ENCODE results near the gene ADTRP.
A peak's percentile ranks its signal among the peaks of the same experiment; 100 is the strongest.

The ADTRP gene

DNA sequence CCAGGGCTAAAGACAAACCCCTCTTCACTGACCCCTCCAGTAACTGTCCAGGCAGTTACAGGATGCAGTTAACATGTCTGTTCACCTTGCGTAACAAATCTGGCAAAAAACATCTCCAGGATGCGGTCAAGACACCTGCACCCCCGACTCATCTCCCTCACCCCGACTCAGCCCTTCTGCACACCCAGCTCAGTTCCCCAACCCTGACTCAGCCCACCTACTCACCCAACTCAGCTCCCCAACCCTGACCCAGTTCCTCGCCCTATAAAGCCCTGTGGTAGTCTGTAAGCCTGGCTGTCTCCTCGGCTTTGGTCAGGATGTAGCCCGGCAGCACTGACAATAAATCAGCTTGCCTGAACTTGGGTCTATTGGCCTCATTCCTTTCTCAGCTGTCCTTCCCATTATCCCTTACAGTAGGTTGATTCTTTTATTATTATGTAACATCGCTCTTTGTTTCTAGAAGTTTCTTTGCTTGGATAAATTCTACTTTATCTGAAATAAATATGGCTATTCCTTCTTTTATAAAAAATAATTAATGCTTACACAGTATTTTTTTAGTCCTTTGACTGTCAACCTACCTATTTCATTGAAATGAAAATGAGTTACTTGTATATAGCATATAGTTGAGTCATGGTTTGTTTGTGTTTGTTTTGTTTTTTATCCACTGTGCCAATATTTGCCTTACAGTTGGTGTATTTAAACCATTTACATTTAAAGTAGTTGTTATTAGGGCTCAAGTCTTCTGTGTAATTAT, 12.9 kb upstream of the ADTRP start:
- Histone ChIP-seq H3K27ac (ENCODE audit: insufficient read depth, low read length, poor library complexity, severe bottlenecking) (no peak overlapping the region), H3K4me3 (ENCODE audit: insufficient read depth, low read depth, low read length, poor library complexity, severe bottlenecking) (no peak overlapping the region)
- DNase-seq = no peak

GRCh38 chr6:11789744-11790143, 11.1 kb upstream of the ADTRP start:
- H3K27me3 ChIP-seq (replicated peaks; ENCODE audit: control insufficient read depth, insufficient read depth, low read length, poor library complexity, severe bottlenecking) = no peaks in the 10 kb centered on the region
- DNase-seq = no peak
- no peak overlapping the region for H3K27ac ChIP-seq (ENCODE audit: insufficient read depth, low read length, poor library complexity, severe bottlenecking)
- peaks cover 5% of the 10 kb centered on the region for H3K4me1 ChIP-seq (ENCODE audit: control insufficient read depth, insufficient read depth, low read length, poor library complexity, severe bottlenecking)
- H3K36me3 ChIP-seq (ENCODE audit: control insufficient read depth, insufficient read depth, low read length) = no peaks in the 10 kb centered on the region
- H3K4me3 ChIP-seq (ENCODE audit: insufficient read depth, low read depth, low read length, poor library complexity, severe bottlenecking) = no peak overlapping the region
- H3K9me3 ChIP-seq (ENCODE audit: control insufficient read depth, low read length) = no peaks in the 10 kb centered on the region

More for the DNA sequence above, 12.9 kb upstream of the ADTRP start:
- no peaks in the 10 kb centered on the region for H3K4me1 ChIP-seq (ENCODE audit: control insufficient read depth, insufficient read depth, low read length, poor library complexity, severe bottlenecking)
- no peaks in the 10 kb centered on the region for H3K9me3 ChIP-seq (ENCODE audit: control insufficient read depth, low read length)
- H3K36me3 ChIP-seq (ENCODE audit: control insufficient read depth, insufficient read depth, low read length) = no peaks in the 10 kb centered on the region
- H3K27me3 ChIP-seq (replicated peaks; ENCODE audit: control insufficient read depth, insufficient read depth, low read length, poor library complexity, severe bottlenecking) = no peaks in the 10 kb centered on the region

- H3K9me3 ChIP-seq (ENCODE audit: control insufficient read depth, low read length) = no peaks in the 10 kb centered on the region
- DNase-seq = no peak
- H3K36me3 ChIP-seq (ENCODE audit: control insufficient read depth, insufficient read depth, low read length) = no peaks in the 10 kb centered on the region
- H3K27me3 ChIP-seq (replicated peaks; ENCODE audit: control insufficient read depth, insufficient read depth, low read length, poor library complexity, severe bottlenecking) = no peaks in the 10 kb centered on the region
- H3K4me3 ChIP-seq (ENCODE audit: insufficient read depth, low read depth, low read length, poor library complexity, severe bottlenecking) = no peak overlapping the region
- peaks cover 5% of the 10 kb centered on the region for H3K4me1 ChIP-seq (ENCODE audit: control insufficient read depth, insufficient read depth, low read length, poor library complexity, severe bottlenecking)
- no peak overlapping the region for H3K27ac ChIP-seq (ENCODE audit: insufficient read depth, low read length, poor library complexity, severe bottlenecking)
Measured at GRCh38 chr6:11788043-11788442, 9.4 kb upstream of the ADTRP start.

- H3K4me3 ChIP-seq (ENCODE audit: insufficient read depth, low read depth, low read length, poor library complexity, severe bottlenecking) = peak overlapping the region; percentile 44
- no peaks in the 10 kb centered on the region for H3K27me3 ChIP-seq (replicated peaks; ENCODE audit: control insufficient read depth, insufficient read depth, low read length, poor library complexity, severe bottlenecking)
- H3K27ac ChIP-seq (ENCODE audit: insufficient read depth, low read length, poor library complexity, severe bottlenecking) = no peak overlapping the region
- no peaks in the 10 kb centered on the region for H3K9me3 ChIP-seq (ENCODE audit: control insufficient read depth, low read length)
- H3K4me1 ChIP-seq (ENCODE audit: control insufficient read depth, insufficient read depth, low read length, poor library complexity, severe bottlenecking) = peaks cover 5% of the 10 kb centered on the region
- peak in 1 of 3 donors; percentile 11 for DNase-seq
- H3K36me3 ChIP-seq (ENCODE audit: control insufficient read depth, insufficient read depth, low read length) = no peaks in the 10 kb centered on the region
Measured at GRCh38 chr6:11785774-11786579, 7.4 kb upstream of the ADTRP start.

- Histone ChIP-seq H3K4me3 (ENCODE audit: insufficient read depth, low read depth, low read length, poor library complexity, severe bottlenecking) (peak overlapping the region; percentile 44), H3K4me1 (ENCODE audit: control insufficient read depth, insufficient read depth, low read length, poor library complexity, severe bottlenecking) (peaks cover 5% of the 10 kb centered on the region), H3K27ac (ENCODE audit: insufficient read depth, low read length, poor library complexity, severe bottlenecking) (no peak overlapping the region), H3K27me3 (replicated peaks; ENCODE audit: control insufficient read depth, insufficient read depth, low read length, poor library complexity, severe bottlenecking) (no peaks in the 10 kb centered on the region), H3K9me3 (ENCODE audit: control insufficient read depth, low read length) (no peaks in the 10 kb centered on the region), H3K36me3 (ENCODE audit: control insufficient read depth, insufficient read depth, low read length) (no peaks in the 10 kb centered on the region)
- DNase-seq = no peak
Measured at GRCh38 chr6:11785415-11785773, 6.8 kb upstream of the ADTRP start.

DNA sequence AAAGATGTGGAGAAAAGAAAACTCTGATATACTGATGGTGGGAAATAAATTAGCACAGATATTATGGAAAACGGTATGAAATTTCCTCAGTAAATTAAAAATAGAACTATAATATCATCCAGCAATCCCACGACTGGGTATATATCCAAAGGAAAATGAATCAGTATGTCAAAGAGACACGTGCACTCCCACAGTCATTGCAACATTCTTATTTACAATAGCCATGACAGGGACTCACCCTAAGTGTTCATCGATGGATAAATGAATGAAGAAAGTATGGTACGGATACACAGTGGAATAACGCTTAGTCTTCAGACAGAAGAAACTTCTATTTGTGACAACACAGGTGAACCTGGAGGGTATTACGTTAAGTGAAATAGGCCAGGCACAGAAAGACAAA, 5.7 kb upstream of the ADTRP start:
- no peaks in the 10 kb centered on the region for H3K9me3 ChIP-seq (ENCODE audit: control insufficient read depth, low read length)
- no peak for DNase-seq
- peaks cover 5% of the 10 kb centered on the region for H3K4me1 ChIP-seq (ENCODE audit: control insufficient read depth, insufficient read depth, low read length, poor library complexity, severe bottlenecking)
- H3K4me3 ChIP-seq (ENCODE audit: insufficient read depth, low read depth, low read length, poor library complexity, severe bottlenecking) = no peak overlapping the region
- no peaks in the 10 kb centered on the region for H3K27me3 ChIP-seq (replicated peaks; ENCODE audit: control insufficient read depth, insufficient read depth, low read length, poor library complexity, severe bottlenecking)
- no peaks in the 10 kb centered on the region for H3K36me3 ChIP-seq (ENCODE audit: control insufficient read depth, insufficient read depth, low read length)
- H3K27ac ChIP-seq (ENCODE audit: insufficient read depth, low read length, poor library complexity, severe bottlenecking) = no peak overlapping the region

DNA sequence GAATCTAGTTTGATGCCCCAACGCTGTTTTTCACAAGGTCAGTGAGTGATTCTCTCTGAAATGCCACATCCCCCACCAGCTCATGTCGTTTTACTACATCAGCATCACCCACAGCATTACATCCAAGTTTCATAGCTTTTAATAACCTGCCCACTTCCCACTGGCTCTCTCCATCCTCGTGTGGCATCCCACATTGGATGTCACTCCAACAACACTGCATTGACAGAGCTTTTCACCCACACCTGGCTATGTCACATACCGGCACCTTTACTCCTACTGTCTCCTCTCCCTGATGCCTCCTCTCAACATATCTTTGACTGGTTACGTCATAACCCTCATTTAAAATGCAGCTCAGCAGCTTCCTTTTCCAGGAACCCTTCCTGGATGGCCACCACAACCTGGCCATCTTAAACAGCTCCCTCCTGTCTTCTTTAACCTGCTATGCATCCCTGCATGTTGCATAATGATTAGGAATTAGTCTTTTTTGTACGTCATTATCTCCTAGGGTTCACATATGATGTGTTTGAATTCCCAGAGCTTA, 5.0 kb upstream of the ADTRP start:
- no peaks in the 10 kb centered on the region for H3K9me3 ChIP-seq (ENCODE audit: control insufficient read depth, low read length)
- peaks cover 5% of the 10 kb centered on the region for H3K4me1 ChIP-seq (ENCODE audit: control insufficient read depth, insufficient read depth, low read length, poor library complexity, severe bottlenecking)
- H3K27me3 ChIP-seq (replicated peaks; ENCODE audit: control insufficient read depth, insufficient read depth, low read length, poor library complexity, severe bottlenecking) = no peaks in the 10 kb centered on the region
- no peaks in the 10 kb centered on the region for H3K36me3 ChIP-seq (ENCODE audit: control insufficient read depth, insufficient read depth, low read length)
- no peak for DNase-seq
- H3K27ac ChIP-seq (ENCODE audit: insufficient read depth, low read length, poor library complexity, severe bottlenecking) = no peak overlapping the region
- H3K4me3 ChIP-seq (ENCODE audit: insufficient read depth, low read depth, low read length, poor library complexity, severe bottlenecking) = no peak overlapping the region

GRCh38 chr6:11782524-11782923, 3.9 kb upstream of the ADTRP start:
- no peak overlapping the region for H3K4me3 ChIP-seq (ENCODE audit: insufficient read depth, low read depth, low read length, poor library complexity, severe bottlenecking)

GRCh38 chr6:11780097-11780428, 1.5 kb upstream of the ADTRP start:
- no peaks in the 10 kb centered on the region for H3K27me3 ChIP-seq (replicated peaks; ENCODE audit: control insufficient read depth, insufficient read depth, low read length, poor library complexity, severe bottlenecking)
- no peaks in the 10 kb centered on the region for H3K4me1 ChIP-seq (ENCODE audit: control insufficient read depth, insufficient read depth, low read length, poor library complexity, severe bottlenecking)
- no peak overlapping the region for H3K4me3 ChIP-seq (ENCODE audit: insufficient read depth, low read depth, low read length, poor library complexity, severe bottlenecking)
- H3K9me3 ChIP-seq (ENCODE audit: control insufficient read depth, low read length) = no peaks in the 10 kb centered on the region
- no peak for DNase-seq
- no peaks in the 10 kb centered on the region for H3K36me3 ChIP-seq (ENCODE audit: control insufficient read depth, insufficient read depth, low read length)
- H3K27ac ChIP-seq (ENCODE audit: insufficient read depth, low read length, poor library complexity, severe bottlenecking) = no peak overlapping the region

More at GRCh38 chr6:11782524-11782923, 3.9 kb upstream of the ADTRP start:
- no peak for DNase-seq
- H3K36me3 ChIP-seq (ENCODE audit: control insufficient read depth, insufficient read depth, low read length) = no peaks in the 10 kb centered on the region
- no peaks in the 10 kb centered on the region for H3K9me3 ChIP-seq (ENCODE audit: control insufficient read depth, low read length)
- H3K4me1 ChIP-seq (ENCODE audit: control insufficient read depth, insufficient read depth, low read length, poor library complexity, severe bottlenecking) = peaks cover 5% of the 10 kb centered on the region
- no peaks in the 10 kb centered on the region for H3K27me3 ChIP-seq (replicated peaks; ENCODE audit: control insufficient read depth, insufficient read depth, low read length, poor library complexity, severe bottlenecking)
- H3K27ac ChIP-seq (ENCODE audit: insufficient read depth, low read length, poor library complexity, severe bottlenecking) = no peak overlapping the region
